NCI-H1105 (cell line): ENCODE results near the gene REC8.

Source experiments
- DNase-seq: peaks from one replicate; lab custom pipeline; 2025; lab: John Stamatoyannopoulos, UW

Gene REC8, protein sequence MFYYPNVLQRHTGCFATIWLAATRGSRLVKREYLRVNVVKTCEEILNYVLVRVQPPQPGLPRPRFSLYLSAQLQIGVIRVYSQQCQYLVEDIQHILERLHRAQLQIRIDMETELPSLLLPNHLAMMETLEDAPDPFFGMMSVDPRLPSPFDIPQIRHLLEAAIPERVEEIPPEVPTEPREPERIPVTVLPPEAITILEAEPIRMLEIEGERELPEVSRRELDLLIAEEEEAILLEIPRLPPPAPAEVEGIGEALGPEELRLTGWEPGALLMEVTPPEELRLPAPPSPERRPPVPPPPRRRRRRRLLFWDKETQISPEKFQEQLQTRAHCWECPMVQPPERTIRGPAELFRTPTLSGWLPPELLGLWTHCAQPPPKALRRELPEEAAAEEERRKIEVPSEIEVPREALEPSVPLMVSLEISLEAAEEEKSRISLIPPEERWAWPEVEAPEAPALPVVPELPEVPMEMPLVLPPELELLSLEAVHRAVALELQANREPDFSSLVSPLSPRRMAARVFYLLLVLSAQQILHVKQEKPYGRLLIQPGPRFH

DNA sequence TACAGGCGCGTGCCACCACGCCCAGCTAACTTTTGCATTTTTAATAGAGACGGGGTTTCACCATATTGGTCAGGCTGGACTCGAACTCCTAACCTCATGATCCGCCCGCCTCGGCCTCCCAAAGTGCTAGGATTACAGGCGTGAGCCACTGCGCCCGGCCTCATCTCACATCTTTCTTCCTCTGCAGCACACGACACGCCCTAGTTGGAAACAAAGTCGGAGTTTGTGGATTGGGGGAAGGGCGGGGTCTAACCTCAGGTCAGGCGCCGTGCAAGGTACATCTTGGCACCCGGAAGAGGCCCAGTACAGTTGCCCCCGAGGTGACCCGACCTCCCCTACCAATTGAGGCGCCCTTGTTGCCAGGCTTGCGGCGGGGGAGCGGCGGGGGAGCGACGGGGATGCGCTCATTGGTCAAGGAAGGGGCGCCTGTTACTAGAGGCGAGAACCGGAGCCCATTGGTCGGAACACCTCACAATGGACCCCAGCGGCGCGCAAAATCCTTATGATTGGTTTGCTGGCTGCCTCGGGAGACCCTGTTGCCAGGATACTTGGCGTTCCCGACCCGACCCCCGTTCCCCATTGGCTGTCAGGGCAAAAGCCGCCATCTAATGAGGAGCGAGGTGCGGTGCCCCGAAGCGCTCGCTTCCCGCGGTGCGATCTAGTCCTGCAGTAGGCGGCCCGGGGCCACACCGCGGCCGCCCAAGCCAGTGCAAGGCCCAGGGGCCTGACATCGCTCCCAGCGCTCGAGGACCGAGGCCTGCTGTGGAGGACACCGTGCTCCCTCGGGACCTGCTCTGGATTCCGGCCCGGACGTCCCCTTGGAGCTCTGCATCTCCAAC is at the start of gene REC8:
Gene REC8, plus strand, starts transcription at position 659 of the 839 bp plus-strand sequence. CDS start 473 bp downstream, outside the sequence.
- DNase-seq, result peak; percentile 99

DNA sequence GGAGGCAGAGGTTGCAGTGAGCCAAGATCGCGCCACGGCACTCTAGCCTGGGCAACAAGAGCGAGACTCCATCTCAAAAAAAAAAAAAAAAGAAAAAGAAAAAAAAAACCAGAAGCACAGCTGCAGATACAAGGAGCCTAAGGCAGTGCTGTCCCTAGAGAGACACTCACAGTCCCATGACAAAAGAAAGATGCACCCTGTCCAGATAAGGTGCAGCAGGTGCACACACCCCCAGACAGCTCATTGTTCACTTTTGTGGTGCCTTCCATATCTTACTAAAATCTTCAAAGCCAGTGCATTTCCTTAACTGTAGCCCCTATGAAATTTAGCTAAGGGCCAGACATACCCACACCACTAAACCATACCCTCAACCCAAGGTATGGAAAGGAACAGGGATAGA is 49.5 kb upstream of the REC8 start:
- DNase-seq, result no peak

DNA sequence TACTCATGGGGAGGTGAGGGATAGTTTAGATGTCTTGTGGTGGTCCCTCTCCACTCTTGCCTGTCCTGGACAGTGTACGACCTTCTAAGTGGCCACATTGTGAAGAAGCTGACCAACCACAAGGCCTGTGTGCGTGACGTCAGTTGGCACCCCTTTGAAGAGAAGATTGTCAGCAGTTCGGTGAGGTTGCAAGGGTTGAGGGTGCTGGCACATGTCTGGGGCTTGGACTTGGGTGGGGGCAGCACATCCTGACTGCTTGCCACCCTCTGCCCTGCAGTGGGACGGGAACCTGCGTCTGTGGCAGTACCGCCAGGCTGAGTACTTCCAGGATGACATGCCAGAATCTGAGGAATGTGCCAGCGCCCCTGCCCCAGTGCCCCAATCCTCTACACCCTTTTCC is 49.0 kb upstream of the REC8 start:
- DNase-seq, result no peak

DNA sequence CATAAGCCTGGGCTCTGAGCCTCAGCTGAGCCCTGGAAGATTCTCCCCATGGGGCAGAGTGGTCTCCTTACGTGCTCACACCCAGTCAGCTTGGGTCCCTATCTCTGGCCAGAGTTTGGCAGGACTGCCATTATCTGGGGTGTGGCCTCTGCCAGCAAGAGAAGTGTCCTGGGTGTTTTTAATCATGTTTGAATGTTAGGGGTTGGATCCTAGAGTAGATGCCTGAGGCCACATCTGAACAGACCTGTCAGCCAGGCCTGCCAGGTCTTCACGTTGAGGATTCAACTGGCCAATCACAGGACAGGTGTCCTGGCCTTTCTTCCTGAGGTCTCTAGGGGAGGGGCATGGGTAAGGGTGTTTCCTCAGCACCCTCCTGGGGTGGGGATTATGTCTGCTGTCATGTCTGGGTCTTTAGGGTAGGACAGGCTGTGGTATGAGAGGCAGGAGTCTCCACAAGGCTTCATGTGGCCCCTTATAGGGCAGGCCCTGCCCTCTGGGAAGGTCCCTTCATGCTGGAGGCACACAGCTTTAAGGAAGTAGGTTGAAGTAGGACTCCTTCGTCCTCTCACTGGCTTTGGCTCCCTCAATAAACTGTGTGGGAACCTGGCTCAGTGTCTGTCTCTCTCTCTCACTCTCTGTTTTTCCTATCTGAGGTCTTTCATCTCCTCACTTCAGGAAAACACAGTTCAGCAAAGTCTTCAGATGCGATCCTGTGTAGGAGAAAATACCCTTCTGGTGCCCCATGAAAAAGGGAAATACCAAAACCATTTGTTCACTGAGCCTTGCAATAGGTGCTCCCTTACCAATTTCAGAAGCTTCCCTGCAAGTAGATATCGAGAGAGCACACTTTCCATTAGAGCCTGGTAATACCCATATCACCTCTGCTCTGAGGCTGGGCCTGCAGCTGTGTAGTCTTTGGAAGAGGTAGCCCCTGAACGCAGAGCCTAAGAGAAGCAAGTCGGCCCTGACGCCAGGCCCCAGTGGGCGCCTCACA is 48.2 kb upstream of the REC8 start:
- no peak for DNase-seq

DNA sequence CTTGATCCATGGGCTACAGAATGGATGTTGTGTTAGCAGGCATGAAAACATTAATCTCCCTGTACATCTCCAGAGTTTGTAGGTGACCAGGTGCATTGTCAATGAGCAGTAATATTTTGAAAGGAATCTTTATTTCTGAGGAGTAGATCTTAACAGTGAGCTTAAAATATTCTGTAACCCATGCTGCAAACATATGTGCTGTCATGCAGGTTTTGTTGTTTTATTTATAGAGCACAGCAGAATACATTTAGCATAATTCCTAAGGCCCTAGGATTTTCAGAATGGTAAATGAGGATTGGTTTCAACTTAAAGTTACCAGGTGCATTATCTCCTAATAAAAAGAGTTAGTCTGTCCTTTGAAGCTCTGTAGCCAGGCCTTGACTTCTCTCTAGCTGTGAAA is 44.9 kb upstream of the REC8 start:
- DNase-seq, result no peak

DNA sequence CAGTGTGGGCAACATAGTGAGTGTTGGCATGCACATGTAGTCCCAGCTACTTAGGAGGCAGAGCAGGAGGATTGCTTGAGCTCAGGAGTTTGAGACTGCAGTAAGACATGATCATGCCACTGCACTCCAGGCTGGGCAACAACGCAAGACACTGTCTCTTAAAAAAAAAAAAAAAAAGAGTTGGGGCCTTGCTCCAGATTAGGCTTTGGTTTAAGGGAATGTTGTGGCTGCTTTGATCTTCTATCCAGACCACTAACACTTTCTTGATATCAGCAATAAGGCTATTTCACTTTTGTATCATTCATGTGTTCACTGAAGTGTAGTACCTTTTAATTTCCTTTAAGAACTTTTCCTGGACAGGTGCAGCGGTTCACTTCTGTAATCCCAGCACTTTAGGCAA is 44.2 kb upstream of the REC8 start:
- no peak for DNase-seq

DNA sequence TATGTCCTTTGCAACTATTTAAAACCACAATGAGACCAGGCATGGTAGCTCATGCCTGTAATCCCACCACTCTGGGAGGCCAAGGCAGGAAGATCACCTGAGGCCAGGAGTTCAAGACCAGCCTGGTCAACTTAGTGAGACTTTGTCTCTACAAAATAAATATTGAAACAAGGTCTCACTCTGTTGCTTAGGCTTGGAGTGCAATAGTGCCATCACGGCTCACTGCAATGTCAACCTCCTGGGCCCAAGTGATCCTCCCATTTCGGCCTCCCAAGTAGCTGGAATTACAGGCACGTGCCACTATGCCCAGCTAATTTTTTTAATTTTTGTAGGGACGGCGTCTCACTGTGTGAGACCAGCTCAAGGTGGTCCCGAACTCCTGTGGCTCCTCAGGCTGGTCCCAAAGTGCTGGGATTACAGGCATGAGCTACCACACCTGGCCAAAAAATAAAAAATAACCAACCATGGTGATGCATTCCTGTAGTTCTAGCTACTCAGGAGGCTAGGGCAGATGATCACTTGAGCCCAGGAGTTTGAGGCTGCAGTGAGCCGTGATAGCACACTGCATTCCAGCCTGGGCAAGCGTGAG is 42.4 kb upstream of the REC8 start:
- DNase-seq, result no peak

DNA sequence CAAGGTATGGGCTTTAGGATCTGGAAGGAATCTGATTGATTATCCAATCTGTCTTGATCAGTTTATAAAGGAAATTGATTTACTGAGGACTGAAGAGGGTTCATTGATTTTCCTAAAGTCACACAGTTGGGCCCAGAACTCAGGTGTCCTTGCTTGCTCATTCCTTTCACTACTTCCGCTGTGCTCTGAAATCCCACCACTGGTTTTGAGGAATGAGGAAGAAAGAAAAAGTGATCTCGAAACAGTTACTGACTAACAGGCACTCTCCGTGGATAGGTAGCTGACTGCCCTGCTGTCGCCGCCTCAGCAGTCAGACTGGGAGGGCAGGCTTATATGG is 41.5 kb upstream of the REC8 start, which contains the start of gene FITM1:
Gene FITM1, plus strand, starts transcription at position 280 of the 337 bp plus-strand sequence. CDS start 905 bp downstream, outside the sequence.
- no peak for DNase-seq

DNA sequence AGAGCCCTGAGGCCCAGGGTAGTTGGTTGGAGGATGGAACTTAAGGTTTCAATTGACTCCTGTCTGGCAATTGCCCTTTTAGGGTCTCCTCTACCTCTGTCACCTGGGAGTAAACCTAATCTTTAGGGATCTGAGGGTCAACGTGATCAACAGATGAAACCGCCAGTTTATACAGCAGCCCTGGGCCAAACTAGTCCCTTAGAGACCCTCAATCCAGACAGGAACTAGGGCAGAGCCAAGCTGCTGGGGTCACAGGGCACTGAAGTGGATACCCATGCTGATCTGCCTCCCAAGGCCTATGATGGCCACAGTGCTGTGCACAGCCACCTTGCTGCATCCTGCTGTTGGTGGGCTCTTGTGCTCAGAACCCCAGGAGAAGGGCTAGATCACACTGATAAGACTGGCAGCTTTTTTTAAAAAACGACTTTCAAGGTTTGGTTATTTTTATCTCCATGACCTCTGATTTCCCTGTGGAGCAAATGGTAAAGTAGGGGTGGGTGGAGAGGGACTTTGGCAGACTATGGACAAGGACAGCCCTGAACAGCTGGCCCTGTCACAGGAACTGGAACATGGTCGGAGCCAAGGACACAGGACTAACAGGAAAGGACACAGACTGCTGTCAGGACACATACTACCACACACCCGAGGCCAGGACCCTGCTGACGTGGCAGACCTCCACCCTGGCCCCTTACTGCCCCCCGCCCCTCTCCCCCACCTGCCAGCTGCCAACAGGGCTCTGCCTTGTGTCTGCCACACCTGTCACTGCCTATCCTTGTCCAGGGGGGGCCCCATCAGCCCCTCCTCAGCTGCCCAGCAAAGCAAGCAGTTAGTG is 40.9 kb upstream of the REC8 start:
- DNase-seq, result no peak

DNA sequence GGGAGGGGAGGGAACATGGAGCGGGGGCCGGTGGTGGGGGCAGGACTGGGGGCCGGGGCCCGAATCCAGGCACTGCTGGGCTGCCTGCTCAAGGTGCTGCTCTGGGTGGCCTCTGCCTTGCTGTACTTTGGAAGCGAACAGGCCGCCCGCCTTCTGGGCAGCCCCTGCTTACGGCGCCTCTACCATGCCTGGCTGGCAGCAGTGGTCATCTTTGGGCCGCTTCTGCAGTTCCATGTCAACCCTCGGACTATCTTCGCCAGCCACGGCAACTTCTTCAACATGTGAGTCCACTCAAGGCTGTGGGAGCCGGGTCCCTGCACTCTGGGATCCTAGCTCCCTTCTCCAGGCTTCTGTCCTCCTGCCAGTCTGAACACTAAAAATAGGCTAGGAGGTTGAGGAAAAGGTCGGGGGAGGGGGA is 40.3 kb upstream of the REC8 start:
- no peak for DNase-seq

DNA sequence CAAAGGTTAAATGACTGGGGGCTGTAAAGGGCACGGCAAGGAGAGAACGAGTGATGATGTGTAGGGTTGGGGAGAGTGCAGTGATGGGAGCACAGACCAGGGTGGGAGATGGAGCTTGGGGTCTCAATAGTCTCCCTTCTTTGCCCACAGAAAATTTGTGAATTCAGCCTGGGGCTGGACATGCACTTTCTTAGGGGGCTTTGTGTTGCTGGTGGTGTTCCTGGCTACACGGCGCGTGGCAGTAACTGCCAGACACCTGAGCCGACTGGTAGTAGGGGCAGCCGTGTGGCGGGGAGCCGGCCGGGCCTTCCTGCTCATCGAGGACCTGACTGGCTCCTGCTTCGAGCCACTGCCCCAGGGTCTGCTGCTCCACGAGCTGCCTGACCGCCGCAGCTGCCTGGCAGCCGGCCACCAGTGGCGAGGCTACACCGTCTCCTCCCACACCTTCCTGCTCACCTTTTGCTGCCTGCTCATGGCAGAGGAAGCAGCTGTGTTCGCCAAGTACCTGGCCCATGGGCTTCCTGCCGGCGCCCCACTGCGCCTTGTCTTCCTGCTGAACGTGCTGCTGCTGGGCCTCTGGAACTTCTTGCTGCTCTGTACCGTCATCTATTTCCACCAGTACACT is 39.7 kb upstream of the REC8 start:
- peak; percentile 55 for DNase-seq

DNA sequence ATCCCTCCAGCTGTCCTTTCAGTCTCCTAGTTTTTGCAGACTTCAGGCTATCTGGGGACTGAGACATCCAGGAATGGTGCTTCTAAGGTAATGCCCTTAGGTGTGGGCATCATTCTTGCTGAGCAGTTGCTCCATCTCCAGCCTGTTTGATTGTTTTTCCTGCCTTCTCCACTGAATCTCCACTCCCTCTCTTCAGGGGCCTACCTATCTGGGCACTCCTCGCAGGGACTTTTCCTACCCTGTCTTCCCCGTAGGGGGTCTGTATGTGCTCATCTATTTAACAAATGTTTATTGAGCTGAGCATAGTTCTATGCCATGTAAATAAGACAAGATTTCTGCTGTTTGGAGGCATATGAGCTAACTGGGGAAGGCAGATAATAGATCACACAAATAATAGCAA is 38.9 kb upstream of the REC8 start:
- DNase-seq, result no peak

DNA sequence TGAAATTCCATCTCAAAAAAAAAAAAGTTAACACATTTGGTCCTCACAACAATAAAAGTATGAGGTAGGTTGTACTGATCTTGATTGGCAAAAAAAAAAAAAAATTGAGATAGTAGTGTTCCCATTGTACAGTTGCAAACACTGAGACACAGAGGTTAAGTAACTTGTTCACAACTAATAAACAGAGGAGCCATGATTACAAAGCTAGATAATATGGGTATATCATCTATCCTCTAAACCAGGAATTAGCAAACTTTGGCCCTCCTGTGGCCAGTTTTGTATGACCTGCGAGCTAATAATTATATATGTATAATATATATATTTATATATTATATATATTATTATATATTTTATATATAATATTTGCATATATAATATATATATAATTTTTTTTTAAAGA is 38.1 kb upstream of the REC8 start:
- DNase-seq, result no peak

DNA sequence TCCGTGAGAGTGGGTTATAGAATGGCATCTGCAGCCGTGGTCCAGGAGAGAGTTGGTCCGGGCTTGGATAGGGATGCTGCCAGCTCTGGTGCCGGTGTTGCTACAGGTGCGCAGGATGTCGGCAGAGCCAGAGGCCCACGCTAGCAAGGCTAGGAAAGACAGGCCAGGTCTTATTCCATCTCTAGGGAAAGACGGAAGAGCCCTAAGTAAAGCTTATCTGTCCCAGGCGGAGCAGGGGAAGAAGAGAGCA is 36.4 kb upstream of the REC8 start:
- DNase-seq, result no peak

DNA sequence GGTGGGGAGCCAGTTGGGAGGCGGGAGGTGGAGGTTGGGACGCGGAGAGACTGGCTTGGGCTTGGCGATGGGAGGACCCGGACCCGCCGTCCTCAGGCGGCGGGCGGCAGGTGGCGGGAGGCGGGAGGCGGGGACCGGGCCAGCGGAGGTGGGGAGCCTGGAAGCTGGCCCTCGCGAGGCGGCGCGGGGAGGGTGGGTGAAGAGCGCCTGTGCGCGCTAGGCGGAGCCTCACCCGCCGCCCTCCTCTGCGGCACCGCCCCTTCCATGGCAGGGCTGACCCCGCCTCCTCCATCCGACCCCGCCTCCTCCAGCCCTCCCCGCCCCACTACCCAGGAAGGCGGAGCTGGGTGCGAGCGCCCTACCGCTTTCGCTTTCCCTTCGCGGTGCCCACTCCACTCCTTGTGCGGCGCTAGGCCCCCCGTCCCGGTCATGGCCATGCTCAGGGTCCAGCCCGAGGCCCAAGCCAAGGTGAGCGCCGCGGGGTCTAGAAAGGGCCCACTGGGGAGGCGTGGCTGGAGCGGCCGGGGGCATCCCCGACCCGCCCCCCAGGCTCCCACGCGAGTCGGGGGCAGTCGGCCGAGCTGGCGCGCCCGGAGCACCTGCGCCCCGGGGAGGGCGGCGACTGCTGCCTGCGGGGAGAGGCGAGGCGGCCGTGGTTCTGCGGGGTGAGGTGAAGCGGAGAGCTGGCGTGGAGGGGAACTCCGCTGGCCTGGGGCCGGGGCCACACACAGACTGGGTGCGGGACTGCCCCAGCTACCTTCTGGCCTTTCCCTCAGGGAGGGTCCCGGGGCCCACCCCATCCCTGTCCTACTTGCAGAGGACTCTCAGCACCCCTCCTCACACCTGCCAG is 35.8 kb upstream of the REC8 start, which contains the start of gene PSME1:
Gene PSME1, plus strand, starts transcription at position 361 of the 850 bp plus-strand sequence. Its CDS starts 69 bp downstream, at position 430.
- DNase-seq, result peak; percentile 94

DNA sequence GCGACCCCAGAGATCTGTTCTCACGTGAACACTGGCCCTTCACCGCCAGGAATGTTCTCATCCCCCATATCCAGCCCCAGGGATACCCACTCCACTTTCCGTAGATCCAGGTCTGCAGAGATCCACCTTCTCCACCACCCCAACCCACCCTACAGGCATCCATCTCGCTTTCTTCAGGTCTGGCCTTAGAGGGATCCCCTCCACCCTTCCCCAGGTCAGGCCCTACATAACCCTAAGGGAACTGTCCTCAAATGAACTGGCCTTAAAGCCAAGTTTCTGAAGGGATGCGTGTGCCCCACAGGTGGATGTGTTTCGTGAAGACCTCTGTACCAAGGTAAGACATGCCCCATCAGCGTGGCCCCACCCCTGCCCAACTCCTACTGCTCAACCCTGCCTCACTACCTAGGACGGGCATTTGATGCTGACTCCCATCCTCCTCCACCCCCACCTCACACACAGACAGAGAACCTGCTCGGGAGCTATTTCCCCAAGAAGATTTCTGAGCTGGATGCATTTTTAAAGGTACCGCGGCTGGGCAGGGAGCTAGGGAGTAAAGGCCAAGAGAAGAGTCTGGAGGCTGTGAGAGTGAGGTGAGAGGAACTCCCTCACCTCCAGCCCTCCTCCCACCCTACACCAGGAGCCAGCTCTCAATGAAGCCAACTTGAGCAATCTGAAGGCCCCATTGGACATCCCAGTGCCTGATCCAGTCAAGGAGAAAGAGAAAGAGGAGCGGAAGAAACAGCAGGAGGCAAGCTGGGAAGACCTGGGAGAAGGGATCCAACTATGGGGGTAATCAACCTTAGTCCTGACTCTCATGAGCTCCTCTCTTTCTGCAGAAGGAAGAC is 35.0 kb upstream of the REC8 start:
- DNase-seq, result no peak

DNA sequence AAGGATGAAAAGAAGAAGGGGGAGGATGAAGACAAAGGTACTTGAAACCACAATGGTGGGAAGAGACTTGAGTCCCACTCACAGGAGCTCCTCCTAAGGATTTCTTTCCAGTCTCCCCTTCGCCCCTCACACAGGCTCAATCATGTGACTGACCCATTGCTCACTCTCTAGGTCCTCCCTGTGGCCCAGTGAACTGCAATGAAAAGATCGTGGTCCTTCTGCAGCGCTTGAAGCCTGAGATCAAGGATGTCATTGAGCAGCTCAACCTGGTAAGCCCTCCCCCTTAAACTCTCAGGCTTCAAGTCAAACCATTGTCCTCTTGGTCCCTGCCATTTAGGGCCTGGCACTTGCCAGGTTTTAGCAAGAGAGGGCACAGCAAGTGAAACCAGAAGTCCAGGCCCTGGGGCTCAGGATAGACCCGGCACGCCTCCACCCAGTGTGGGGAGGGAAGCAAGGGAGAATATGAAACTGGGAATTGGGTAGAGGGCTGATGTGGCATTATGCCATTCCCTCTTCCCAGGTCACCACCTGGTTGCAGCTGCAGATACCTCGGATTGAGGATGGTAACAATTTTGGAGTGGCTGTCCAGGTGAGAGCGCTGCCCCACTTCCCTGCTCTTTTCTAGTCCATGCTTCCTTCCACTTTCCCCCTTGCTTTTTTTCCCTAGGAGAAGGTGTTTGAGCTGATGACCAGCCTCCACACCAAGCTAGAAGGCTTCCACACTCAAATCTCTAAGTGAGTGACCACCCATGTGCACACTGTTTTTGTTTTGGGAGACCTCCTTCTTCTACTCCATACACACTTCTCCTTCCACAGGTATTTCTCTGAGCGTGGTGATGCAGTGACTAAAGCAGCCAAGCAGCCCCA is 34.1 kb upstream of the REC8 start:
- no peak for DNase-seq
